PC-3 (cell line): Measurements from ENCODE around the gene GJC1. TPM values are rescaled to one million over a fixed set of nuclear protein-coding genes. Genes with fewer than 3 reads are reported as not detected.

Experiments
- ATAC-seq: fragments of 200-7000 bp; cut with Tn5 transposase; 2 replicates; pipeline ENCODE4 v1.9.1; 2020; ENCODE audit warnings: mild to moderate bottlenecking, moderate library complexity
- BruUV-seq: library from RNA; stranded (reverse); fragments of 400-500 nt; replicated peaks from 2 replicates; lab custom pipeline; 2021; lab: Mats Ljungman, UMichigan
- CTCF ChIA-PET: fragments of 300-600 bp; sonication (Branson Sonifier 250); formaldehyde crosslinking; loops from one replicate; lab custom pipeline; 2022; ENCODE audit warnings: antibody characterized with exemption; lab: Charles Lee
- POLR2A ChIA-PET: fragments of 300-600 bp; sonication (Branson Sonifier 250); formaldehyde crosslinking; loops from one replicate; lab custom pipeline; 2022; ENCODE audit warnings: antibody characterized with exemption; ENCODE audit not compliant: unreplicated experiment; lab: Charles Lee
- DNase-seq: peaks from one replicate; pipeline ENCODE4 v3.0.0-alpha.2; 2015
- H2AFZ ChIP-seq: fragments of 300-600 bp; sonication (generic); 2 replicates; pipeline ENCODE4 v1.6.0; 2016; ENCODE audit warnings: antibody characterized with exemption, low read length
- H3F3A ChIP-seq: fragments of 300-600 bp; sonication (generic); one replicate; pipeline ENCODE4 v1.6.0; 2017; ENCODE audit warnings: antibody characterized with exemption, low read length, control low read depth, mild to moderate bottlenecking; ENCODE audit not compliant: unreplicated experiment
- H3K27ac ChIP-seq: fragments of 300-600 bp; sonication (generic); 2 replicates; pipeline ENCODE4 v1.5.1; 2016; ENCODE audit warnings: mild to moderate bottlenecking, low read length
- H3K27me3 ChIP-seq: fragments of 300-600 bp; sonication (generic); 2 replicates; pipeline ENCODE4 v1.6.1; 2016; ENCODE audit warnings: low read length, mixed read lengths
- H3K36me3 ChIP-seq: fragments of 300-600 bp; sonication (generic); 2 replicates; pipeline ENCODE4 v1.6.1; 2016; ENCODE audit warnings: low read depth, mixed run types, low read length, mixed read lengths
- H3K4me1 ChIP-seq: fragments of 300-600 bp; sonication (generic); 2 replicates; pipeline ENCODE4 v1.5.1; 2016; ENCODE audit warnings: low read length; ENCODE audit not compliant: insufficient read depth
- H3K4me2 ChIP-seq: fragments of 300-600 bp; sonication (generic); 2 replicates; pipeline ENCODE4 v1.6.0; 2016; ENCODE audit warnings: low read length
- H3K4me3 ChIP-seq: fragments of 300-600 bp; sonication (generic); 2 replicates; pipeline ENCODE4 v1.5.1; 2016; ENCODE audit warnings: mild to moderate bottlenecking, low read length, mixed read lengths
- H3K79me2 ChIP-seq: fragments of 300-600 bp; sonication (generic); 2 replicates; pipeline ENCODE4 v1.6.1; 2017; ENCODE audit warnings: low read length, mixed read lengths
- H3K9ac ChIP-seq: fragments of 300-600 bp; sonication (generic); 2 replicates; pipeline ENCODE4 v1.6.0; 2016; ENCODE audit warnings: mild to moderate bottlenecking, low read length
- H3K9me2 ChIP-seq: fragments of 300-600 bp; sonication (generic); replicated peaks from 2 replicates; pipeline ENCODE4 v1.6.1; 2016; ENCODE audit warnings: mixed run types, low read length, mixed read lengths
- H3K9me3 ChIP-seq: fragments of 300-600 bp; sonication (generic); 2 replicates; pipeline ENCODE4 v1.6.1; 2016; ENCODE audit warnings: low read length, mixed read lengths
- H4K20me1 ChIP-seq: fragments of 300-600 bp; sonication (generic); 2 replicates; pipeline ENCODE4 v1.6.1; 2016; ENCODE audit warnings: low read length, mixed read lengths
- EZH2 ChIP-seq: fragments of 300-600 bp; sonication (generic); IDR thresholded peaks from one replicate; pipeline ENCODE4 v1.6.1; 2017; ENCODE audit warnings: antibody characterized with exemption, mild to moderate bottlenecking, low read length; ENCODE audit not compliant: unreplicated experiment
- EZH2phosphoT487 ChIP-seq: fragments of 300-600 bp; sonication (generic); IDR thresholded peaks from 2 replicates; pipeline ENCODE4 v1.6.1; 2018; ENCODE audit warnings: mild to moderate bottlenecking, antibody characterized with exemption, low read length, borderline replicate concordance
- intact Hi-C: fragments of 100-400 bp; cut with micrococcal nuclease; formaldehyde crosslinking; loops from 2 replicates; pipeline ENCODE4 v1.9.0; 2023
- total RNA-seq: library from RNA; depleted of rRNA; stranded (reverse); fragments of >200 nt; gene quantifications from 2 replicates; pipeline ENCODE4 v1.2.3, GENCODE V29; 2014
- TF ChIP-seq, protein P1 (sequence below): fragments of 300-600 bp; sonication (generic); conservative IDR thresholded peaks from 2 replicates; pipeline ENCODE4 v1.5.1; 2017; ENCODE audit warnings: antibody characterized with exemption, low read depth, mild to moderate bottlenecking, low read length

GJC1 gene
- total RNA-seq, 1 experiment from 2014 or later, result 17.1 TPM

DNA sequence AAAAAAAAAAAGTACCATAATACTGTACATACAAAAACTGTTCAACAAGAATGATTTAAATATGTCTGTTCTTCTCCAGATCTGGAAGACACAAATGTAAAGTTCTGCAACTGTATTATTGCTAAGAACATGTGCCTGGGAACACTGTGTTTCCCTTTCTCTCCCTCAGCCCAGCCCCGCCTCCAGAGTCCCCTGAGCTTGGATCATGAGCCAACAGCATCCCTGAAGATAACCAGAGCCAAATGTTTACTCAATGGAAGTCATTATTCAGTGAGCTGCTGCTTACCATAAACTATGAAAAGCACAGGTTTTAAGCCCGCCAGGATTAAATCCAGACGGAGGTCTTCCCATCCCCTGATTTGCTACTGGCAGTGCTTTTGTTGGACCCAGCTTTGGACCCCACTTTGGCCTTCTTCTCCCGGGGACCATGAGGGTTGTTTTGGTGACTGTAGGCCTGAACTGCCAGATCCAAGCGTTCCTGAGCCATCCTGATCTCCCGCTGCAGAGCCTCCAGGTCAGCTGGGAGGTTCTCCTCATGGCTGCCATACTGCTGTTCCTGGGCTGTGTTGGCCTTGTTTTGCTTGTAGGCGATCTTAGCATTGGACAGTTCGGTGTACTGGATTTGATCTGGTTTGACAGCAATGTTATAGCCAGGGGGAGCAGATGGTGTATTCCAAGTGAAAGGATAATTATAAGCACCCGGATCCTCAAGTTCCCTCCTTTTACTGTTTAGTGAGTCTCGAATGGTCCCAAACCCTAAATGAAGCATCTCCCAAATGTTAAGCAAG, 25.6 kb downstream of the GJC1 start:
- Histone ChIP-seq H3F3A (no peaks in the 10 kb centered on the region), H3K79me2 (peaks cover 8% of the 10 kb centered on the region; the same call in 1 of the 2 replicates), H2AFZ (no peak overlapping the region), H3K9me3 (no peaks in the 10 kb centered on the region), H3K36me3 (peaks cover 25% of the 10 kb centered on the region), H3K9me2 (no peaks in the 10 kb centered on the region), H3K4me3 (no peak overlapping the region), H4K20me1 (no peaks in the 10 kb centered on the region), H3K4me2 (no peak overlapping the region), H3K27ac (no peak overlapping the region), H3K9ac (no peak overlapping the region), H3K4me1 (no peaks in the 10 kb centered on the region; the same call in 1 of the 2 replicates), H3K27me3 (no peaks in the 10 kb centered on the region)
- CTCF ChIA-PET, result no interaction called here
- BruUV-seq, result TSS peak; percentile 11
- TF ChIP-seq EZH2 (no peak), EZH2phosphoT487 (no peak)
- TF ChIP-seq, protein P1, sequence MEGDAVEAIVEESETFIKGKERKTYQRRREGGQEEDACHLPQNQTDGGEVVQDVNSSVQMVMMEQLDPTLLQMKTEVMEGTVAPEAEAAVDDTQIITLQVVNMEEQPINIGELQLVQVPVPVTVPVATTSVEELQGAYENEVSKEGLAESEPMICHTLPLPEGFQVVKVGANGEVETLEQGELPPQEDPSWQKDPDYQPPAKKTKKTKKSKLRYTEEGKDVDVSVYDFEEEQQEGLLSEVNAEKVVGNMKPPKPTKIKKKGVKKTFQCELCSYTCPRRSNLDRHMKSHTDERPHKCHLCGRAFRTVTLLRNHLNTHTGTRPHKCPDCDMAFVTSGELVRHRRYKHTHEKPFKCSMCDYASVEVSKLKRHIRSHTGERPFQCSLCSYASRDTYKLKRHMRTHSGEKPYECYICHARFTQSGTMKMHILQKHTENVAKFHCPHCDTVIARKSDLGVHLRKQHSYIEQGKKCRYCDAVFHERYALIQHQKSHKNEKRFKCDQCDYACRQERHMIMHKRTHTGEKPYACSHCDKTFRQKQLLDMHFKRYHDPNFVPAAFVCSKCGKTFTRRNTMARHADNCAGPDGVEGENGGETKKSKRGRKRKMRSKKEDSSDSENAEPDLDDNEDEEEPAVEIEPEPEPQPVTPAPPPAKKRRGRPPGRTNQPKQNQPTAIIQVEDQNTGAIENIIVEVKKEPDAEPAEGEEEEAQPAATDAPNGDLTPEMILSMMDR, result no peak
- no peak for DNase-seq
- intact Hi-C loops, result no loop called here
- POLR2A ChIA-PET, result no interaction called here
- no peak for ATAC-seq

DNA sequence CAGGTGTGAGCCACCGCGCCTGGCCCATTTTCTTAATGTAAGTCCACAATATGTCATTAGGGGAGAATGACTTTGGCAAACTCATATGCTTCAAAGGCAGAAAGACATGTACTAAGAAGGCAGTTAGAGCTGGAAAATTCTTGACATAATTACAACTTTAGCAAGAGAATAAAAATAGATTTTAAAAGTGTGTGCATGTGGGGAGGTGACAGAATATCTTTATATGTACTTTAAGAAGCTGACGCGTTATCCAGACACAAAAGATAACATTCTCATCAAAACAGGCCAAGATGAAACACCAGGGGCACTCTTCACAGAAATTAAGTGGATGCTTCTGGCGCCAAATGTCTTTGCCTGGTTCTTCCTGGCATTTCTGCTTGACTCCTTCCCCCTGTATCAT, 28.2 kb downstream of the GJC1 start:
- intact Hi-C loops, result no loop called here
- ChIA-PET POLR2A (no interaction called here), CTCF (no interaction called here)
- Histone ChIP-seq H3F3A (no peaks in the 10 kb centered on the region), H2AFZ (no peak overlapping the region), H3K9me3 (no peaks in the 10 kb centered on the region), H3K4me1 (no peaks in the 10 kb centered on the region), H3K4me2 (no peak overlapping the region), H3K9me2 (no peaks in the 10 kb centered on the region), H3K27me3 (no peaks in the 10 kb centered on the region), H3K4me3 (no peak overlapping the region), H4K20me1 (no peaks in the 10 kb centered on the region), H3K9ac (no peak overlapping the region), H3K79me2 (no peaks in the 10 kb centered on the region), H3K36me3 (peaks cover 25% of the 10 kb centered on the region), H3K27ac (no peak overlapping the region)
- DNase-seq (no peak), ATAC-seq (no peak)
- no TSS peak for BruUV-seq
- TF ChIP-seq EZH2, result no peak
- no peak for TF ChIP-seq EZH2phosphoT487
- TF ChIP-seq, protein P1, result no peak

DNA sequence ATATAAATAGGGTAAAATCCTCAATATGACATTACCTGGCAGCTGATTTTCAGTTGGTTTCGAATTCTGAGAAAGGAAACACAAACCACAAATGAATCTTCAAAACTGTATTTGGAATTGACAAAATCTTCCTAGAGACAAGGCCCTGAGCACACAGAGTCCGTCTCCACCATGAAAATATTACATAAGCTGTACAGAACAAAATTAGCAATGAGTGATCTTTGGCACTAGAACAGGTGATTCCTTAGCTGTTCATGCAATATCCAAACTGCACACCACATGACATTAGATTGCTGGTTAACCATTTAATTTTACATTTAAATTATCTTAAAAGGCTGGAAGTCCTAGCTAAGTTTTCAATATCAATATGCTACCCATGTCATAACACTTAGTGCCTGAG, 31.7 kb downstream of the GJC1 start:
- intact Hi-C loops, result no loop called here
- Histone ChIP-seq H3K27me3 (no peaks in the 10 kb centered on the region), H2AFZ (no peak overlapping the region), H3K9me3 (no peaks in the 10 kb centered on the region), H3K36me3 (peaks cover 4% of the 10 kb centered on the region; the same call in 1 of the 2 replicates), H3K9ac (no peak overlapping the region), H3F3A (no peaks in the 10 kb centered on the region), H3K27ac (no peak overlapping the region), H3K4me3 (no peak overlapping the region), H3K9me2 (no peaks in the 10 kb centered on the region), H3K4me2 (no peak overlapping the region), H3K4me1 (peaks cover 24% of the 10 kb centered on the region), H3K79me2 (no peaks in the 10 kb centered on the region), H4K20me1 (no peaks in the 10 kb centered on the region)
- BruUV-seq, result no TSS peak
- DNase-seq (no peak), ATAC-seq (no peak)
- ChIA-PET CTCF (interaction anchor here (0.5 kb wide), 1 partner anchor 23 kb away, joined by 3 read pairs; no protein-coding TSS in a partner anchor), POLR2A (no interaction called here)
- TF ChIP-seq, protein P1, result no peak
- no peak for TF ChIP-seq EZH2phosphoT487
- TF ChIP-seq EZH2, result no peak
